GM21576 (cell line): ENCODE measurements around the gene RFPL3.
"Not testable (repeated sequence)": the region's sequence is repeated elsewhere in the genome, so short reads cannot be mapped to it uniquely, and the experiment has no call there.

Experiments used
- ATAC-seq: cut with Tn5 transposase; IDR thresholded peaks from one replicate; pipeline ENCODE4 v1.9.1; 2021; ENCODE audit warnings: mild to moderate bottlenecking, moderate library complexity; ENCODE audit not compliant: unreplicated experiment

RFPL3 gene

GRCh38 chr22:32329202-32329645, 28.4 kb upstream of the RFPL3 start:
- no peak for ATAC-seq

DNA sequence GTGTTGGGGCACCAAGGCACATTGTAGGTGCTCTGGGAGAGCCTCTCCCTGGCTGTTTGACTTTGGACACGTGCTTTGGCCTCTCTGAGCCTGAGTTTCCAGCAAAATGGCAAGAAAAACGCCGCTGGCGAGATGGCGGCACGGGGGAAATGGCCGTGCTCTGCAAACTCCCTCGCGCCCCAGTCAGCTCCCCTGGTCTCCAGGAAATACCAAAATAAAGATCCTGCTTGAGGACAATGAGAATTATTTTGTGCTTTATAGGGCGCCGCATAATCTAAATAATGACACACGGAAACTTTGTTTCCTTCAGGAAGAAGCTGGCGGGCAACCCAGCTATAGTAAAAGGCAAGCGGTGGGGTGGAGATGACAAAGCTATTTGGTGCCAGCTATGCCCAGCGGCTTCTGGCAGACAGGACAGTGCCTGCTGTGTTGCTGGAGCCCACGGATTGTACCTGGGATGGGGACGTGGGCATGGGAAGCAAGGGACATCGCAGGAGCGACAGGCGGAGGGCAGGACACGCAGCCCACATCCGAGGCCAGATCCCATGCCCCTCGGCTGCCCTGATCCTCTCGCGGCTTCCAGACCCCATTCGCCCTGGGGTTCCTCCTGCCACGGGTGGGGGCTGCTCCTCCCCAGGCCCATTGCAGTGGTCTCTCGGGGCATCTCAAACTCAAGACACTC, 26.3 kb upstream of the RFPL3 start:
- no peak for ATAC-seq

DNA sequence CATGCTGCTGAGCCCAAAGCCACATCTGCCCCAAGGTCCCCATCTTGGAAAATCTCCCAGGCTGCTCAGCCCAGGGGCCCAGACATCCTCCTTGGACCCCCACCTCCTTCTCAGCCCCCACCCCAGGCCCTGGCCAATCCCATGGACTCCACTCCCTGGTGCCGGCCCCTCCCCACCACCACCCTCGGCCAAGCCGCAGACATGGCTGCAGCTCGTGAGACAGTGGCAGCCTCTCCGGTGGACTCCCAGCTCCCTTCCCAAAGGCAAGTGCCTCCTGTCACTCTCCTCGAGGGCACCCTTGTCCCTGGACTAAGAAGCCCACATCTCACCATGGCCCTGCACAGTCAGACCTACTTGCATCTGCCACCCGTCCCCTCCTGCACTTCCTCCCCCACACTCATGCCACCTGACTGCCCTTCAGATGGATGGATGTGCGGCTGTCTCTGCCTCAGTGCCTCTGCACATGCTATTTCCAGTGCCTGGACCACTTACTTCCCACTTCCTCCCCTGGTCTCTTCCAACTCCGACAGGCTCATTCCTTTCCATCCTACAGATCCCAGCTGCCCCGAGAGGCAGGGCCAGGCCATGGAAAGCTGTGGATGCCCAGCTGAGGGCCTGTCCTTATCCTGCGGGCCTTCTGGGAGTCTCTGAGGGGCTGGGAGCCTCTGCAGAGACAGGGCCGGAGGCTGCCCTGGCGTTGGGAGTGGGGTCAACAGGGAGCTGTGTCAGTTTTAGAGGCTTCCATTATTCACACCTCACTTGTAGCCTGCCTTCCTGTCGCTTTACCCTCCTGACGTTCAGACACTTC, 25.5 kb upstream of the RFPL3 start:
- ATAC-seq: no peak

DNA sequence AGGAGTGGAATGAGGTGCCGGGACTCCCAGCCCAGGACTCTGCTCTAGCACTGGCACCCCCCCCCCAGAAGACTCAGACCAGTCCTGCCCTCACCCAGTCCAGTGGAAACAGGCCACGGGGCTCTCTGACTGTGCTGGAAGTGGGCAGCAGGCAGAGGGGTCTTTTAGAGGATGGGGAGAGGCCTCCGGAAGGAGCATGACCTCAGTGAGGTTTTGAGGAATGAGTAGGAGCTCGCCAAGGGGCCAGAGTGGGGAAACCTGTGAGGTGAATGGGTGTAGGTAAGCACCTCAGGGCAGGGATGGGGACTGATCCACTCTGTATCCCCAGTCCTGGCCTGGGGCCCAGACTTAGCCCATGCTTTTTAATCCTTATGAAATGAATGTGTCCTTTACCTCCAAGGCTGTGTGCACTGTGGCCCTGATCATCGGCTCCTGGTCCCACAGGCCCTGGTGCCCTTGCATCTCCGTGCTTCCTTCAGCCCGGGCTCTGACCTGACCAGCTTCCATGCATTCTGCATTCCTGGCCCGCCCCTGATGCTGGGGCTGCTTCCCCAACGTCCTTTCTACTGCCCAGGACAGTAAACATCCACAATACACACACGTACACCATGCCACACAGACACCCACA, 24.4 kb upstream of the RFPL3 start:
- ATAC-seq: no peak

DNA sequence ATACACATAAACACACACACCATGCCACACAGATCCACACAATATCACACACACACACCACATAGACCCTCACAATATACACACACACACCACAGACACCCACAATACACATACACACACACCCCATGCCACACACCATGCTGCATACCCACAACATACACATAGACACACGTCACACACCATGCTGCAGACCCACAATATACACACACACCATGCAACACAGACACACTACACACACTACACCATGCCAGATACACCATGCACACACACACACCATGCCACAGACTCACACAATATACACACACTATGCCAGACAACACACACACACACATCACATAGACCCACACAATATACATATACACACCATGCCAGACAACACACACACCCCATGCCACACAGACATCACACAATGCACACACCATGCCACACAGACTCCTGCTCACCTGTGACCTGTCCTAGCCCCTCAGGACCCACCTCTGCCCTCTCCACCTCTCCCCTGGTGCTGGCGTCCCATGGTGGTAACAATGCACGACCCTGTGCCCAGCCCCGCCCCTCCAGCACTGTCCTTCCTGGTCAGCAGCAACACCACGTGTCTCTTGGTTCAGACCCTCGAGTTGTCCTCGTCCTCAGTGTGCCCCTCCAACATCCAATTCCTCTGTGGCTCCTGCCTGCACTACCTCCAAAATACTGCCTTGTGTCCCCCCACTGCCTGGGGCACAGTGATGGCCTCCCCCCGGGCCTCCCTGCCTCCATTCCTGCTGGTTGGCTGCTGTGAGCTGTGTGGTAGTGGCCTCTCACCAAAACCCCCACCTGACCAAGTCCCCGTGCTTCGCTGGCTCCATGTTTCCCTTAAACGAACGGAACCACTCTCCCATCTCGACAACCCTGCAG, 23.7 kb upstream of the RFPL3 start:
- ATAC-seq: no peak

GRCh38 chr22:32334660-32335365, 22.9 kb upstream of the RFPL3 start:
- ATAC-seq: no peak

GRCh38 chr22:32335471-32335870, 22.2 kb upstream of the RFPL3 start:
- ATAC-seq: no peak

DNA sequence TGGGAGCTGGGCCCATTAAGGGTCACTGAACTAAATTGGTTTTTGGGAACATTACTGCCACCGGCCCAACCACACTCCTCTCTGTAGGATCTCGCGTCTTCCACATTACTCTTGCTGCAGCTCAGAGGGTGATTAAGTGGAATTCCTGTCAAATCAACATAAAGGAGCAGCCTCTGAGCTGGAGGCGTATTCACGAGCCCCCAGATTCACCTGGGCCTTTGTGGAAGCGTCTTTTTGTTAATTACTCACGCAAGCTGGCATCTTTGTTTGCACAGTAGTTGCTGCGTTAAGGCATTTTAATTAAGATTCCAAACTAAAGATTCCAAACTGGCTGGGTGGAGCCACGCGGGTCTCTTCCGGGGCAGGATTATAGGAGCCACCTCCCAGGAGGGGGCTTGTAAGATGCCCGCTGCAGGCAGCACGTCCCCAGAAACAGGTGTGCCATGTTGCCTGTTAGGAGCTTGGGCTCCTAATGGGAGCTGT, 21.5 kb upstream of the RFPL3 start:
- ATAC-seq: no peak

- no peak for ATAC-seq
Observed at GRCh38 chr22:32336771-32337424, 20.8 kb upstream of the RFPL3 start.

DNA sequence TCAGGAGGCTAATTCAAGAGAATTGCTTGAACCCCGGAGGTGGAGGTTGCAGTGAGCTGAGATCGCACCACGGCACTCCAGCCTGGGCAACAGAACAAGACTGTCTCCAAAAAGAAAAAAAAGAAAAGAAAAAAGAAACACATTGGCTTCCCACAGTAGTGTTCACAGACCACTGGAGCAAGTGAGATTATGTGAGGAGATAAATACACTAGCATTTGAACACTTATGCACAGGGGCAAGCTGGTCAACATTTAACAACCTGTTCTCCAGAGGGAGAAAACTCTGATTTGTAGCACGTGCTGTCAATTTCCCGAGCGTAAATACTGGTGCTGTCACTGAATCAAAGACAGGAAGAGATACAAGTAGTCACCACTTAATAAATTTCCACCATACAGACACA, 20.2 kb upstream of the RFPL3 start:
- not testable (repeated sequence) for ATAC-seq

DNA sequence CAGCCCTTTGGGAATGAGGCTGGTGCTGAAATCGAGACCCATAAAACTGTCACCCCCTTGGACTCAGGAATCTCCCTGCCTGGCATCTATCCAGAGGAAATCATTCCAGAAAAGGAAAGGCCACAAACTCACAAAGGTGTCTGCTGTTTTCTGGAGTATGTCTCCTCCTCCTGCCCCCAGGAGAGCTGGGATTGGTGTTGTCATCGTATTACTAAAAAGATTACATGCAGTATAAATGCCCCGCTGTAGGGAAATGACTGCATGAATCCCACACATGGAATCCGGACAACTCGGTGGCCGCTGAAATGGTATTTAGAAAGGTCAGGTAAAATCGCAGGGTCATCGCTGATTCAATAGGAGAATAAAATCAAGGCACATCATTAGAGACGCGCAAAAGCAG, 18.9 kb upstream of the RFPL3 start:
- no peak for ATAC-seq

- ATAC-seq: no peak
Observed at GRCh38 chr22:32339190-32340012, 18.3 kb upstream of the RFPL3 start.

DNA sequence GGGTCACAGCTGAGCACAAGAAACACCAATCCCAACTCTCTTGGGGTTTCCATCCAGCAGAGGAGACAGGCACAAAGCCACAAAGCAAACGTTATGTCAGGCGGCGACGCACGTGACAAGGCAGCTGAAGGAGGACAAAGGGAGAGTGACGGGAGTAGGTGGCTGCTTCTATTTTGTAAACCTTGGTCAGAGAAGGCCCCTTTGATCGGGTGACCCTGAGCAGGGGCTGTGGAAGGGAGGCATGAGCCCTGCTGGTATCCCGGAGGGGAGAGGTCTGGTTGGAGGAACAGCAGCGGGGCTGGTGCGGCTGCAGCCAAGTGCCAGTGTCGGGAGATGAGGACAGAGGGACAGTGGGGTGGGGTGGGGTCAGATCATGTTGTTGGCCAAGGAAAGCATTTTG, 17.3 kb upstream of the RFPL3 start:
- ATAC-seq: no peak

DNA sequence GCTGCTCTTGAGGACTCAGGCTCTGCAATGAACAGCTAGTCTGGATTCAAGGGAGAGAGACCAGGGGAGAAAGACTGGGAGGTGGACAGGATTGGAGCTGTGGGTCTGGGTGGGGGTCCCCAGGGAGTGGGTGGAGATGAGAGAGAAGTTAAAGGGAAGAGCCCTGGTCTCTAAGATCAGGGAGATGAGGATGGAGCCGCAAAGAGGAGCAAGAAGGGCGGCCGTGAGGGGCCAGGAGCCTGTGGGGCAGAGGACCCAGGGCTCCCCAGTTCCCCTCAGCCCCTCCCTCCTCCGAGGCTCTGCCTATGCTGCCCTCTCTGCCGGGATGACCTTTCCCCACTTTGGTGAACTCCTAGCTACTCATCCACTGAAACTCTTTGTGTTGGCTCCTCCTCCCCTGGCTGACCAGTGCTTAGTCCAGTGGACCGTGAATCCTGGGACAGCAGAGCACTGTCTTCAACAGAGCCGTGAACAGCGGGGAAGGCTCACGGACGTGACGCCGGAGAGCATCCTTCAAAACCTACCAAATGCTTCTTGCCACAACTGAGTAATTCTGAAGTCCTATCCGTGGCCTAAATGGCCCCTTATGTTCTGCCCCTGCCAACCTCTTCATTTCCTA, 16.4 kb upstream of the RFPL3 start:
- ATAC-seq: no peak

DNA sequence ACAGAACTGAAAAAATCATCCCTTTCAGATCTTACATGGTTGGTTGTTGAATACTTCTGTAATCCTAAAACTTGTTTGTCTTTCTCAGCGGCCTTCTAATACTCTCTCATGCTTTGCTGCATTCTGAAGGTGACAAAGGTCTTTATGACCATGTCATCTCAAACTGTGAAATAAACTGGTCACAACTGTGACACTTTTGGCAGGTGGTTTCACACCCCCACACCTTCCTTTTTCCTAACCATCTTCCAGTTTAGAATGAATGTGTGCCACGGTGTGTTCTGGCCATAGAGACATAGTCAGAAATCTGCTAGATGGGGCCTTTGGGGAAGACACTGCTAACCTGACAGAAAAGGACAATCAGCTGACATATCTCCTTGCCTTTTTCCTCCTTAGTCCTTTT, 14.7 kb upstream of the RFPL3 start:
- ATAC-seq: no peak

DNA sequence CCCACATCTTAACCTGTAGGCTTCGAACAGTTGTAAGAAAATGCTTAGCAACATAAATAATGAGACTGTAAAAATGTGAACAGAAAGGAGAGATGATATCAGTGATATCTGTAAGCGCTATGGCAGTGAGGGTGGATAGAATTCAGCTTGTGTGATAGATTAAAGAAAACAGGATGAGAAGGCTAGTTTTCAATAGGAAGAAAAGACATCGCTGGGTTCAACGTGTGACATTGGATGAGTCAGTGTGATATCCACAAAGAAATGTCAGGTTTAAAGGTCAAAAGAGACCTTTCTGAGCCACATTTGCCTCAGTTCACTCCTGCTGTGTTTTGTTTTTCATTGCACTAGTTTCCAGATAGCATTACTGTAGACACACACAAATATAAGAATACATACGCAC, 13.7 kb upstream of the RFPL3 start:
- ATAC-seq: no peak

DNA sequence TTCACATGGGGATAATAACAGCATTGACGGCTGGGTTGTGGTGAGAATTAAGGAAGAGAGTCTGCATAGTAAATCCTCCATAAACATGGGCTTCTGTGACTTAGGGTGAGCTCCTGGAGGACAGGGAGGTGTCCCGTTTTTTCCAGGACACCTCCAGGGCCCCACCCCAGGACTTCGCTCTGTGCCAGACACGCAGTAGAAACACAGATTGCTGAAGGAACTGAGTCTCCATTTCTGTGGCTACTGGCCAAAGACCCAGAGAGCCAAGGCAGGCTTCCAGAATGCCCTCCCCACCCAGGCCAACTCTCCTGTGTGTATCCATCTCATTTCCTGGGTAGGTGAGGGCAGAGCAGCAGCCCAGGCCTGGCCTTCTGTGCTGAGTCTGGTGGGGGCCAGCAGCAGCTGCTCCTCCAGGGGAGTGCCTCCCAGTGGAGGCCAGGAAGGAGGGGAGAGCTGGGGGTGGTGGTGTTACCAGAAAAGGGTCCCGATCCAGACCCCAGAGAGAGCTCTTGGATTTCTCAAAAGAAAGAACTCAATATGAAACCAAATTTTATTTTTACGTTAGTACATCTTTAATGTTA, 9.5 kb upstream of the RFPL3 start:
- ATAC-seq: no peak

GRCh38 chr22:32351875-32352274, 5.8 kb upstream of the RFPL3 start:
- ATAC-seq: not testable (repeated sequence)
